ENCODE measurements around the gene DUOX1. TPM values are rescaled to one million over a fixed set of nuclear protein-coding genes. Genes with fewer than 3 reads are reported as not detected.
"Not testable (repeated sequence)": the region's sequence is repeated elsewhere in the genome, so short reads cannot be mapped to it uniquely, and the experiment has no call there.

The DUOX1 gene
- polyA plus RNA-seq (13.6 to 32.5 TPM (median 16.3 TPM) in 3 replicates), polyA minus RNA-seq (53.5 to 83.7 TPM (median 55.5 TPM) in 3 replicates)
- 28.6 TPM for polyA plus RNA-seq (2011; ENCODE audit: low read depth)
- 5.0 and 5.6 TPM in 2 replicates for polyA plus RNA-seq (2011; cell fraction: cytosol; rRNA removed)
- 99.6 and 112 TPM in 2 replicates for polyA plus RNA-seq (2011; cell fraction: nucleus; rRNA removed)
- polyA plus RNA-seq (2012; ENCODE audit: low replicate concordance), result 24.7 and 76.3 TPM in 2 replicates
- 10.7 TPM for polyA minus RNA-seq (2011; cell fraction: cytosol; rRNA and poly(A)+ RNA removed)
- polyA minus RNA-seq (2011; cell fraction: nucleus; rRNA and poly(A)+ RNA removed), result 81.7 and 91.0 TPM in 2 replicates

DNA sequence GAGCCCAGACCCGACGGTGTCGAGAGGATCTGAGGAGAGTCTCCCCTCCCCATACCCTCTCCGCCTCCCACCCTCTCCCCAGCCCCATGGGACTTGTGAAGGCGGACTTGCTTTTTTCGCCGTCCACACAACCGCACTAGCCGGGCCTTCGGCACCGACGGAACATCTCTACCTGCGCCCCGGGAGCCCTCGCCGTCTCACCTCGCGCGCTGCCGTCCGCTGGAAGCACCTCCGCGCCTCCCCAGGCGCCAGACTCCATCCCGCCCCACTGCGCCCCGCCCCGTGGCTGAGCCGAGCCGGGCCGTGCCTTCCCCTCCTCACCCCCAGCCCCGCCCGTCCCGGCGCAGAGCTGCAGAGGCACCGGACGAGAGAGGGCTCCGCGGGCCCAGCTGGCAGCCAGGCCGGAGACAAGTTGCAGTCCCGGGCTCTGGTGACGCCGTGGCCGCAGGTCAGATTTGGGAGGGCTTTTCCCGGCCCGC lies at the start of gene DUOX1, which contains the start of gene DUOXA1:
TSS of gene DUOX1 (plus strand) at position 344 of the 479 bp plus-strand sequence. CDS start 1,973 bp downstream, outside the sequence.
TSS of gene DUOXA1 (minus strand) at position 229 of the 479 bp plus-strand sequence. CDS start 6,865 bp downstream, outside the sequence.
- H3K27ac ChIP-seq (ENCODE audit: control insufficient read depth, insufficient read depth, low read length), result peak within 1 kb of the TSS; percentile 24
- no peak for DNase-seq (ENCODE audit: low read depth, low spot score)
- H3K4me2 ChIP-seq (ENCODE audit: control insufficient read depth, extremely low read depth, insufficient read depth, low read depth, low read length), result peak within 1 kb of the TSS; percentile 97

GRCh38 chr15:45080593-45080992 lies 49.2 kb upstream of the DUOX1 start:
- H3K27ac ChIP-seq (ENCODE audit: control insufficient read depth, insufficient read depth, low read length); H3K9ac ChIP-seq (ENCODE audit: control insufficient read depth, extremely low read depth, insufficient read depth, low read length); H3K4me3 ChIP-seq (ENCODE audit: control insufficient read depth in 2 of 3, extremely low read depth in 1 of 3, insufficient read depth in 2 of 3, low read depth in 1 of 3, low read length in 3 of 3); H3K9me3 ChIP-seq (ENCODE audit: control insufficient read depth, low read depth, low read length); H3K4me1 ChIP-seq (ENCODE audit: control insufficient read depth, extremely low read depth, insufficient read depth, low read length); H3K36me3 ChIP-seq (ENCODE audit: control insufficient read depth in 2 of 2, extremely low read depth in 1 of 2, insufficient read depth in 2 of 2, low read length in 2 of 2); H3K4me2 ChIP-seq (ENCODE audit: control insufficient read depth, extremely low read depth, insufficient read depth, low read depth, low read length); FAIRE-seq; H3K79me2 ChIP-seq (ENCODE audit: control insufficient read depth, insufficient read depth, low read length); dilution Hi-C loops (cut with MboI; ENCODE audit: extremely low pct_ligation_motif_present, low sequenced_read_pairs); H3K27me3 ChIP-seq (ENCODE audit: control insufficient read depth, extremely low read depth, insufficient read depth, low read length); DNase-seq (ENCODE audit: low read depth, low spot score); H3K9me1 ChIP-seq (ENCODE audit: control insufficient read depth, extremely low read depth, insufficient read depth, low read length); H2AFZ ChIP-seq (ENCODE audit: control insufficient read depth, low read length); H4K20me1 ChIP-seq (ENCODE audit: control insufficient read depth, extremely low read depth, insufficient read depth, low read length): not testable (repeated sequence)

More for the DNA sequence above, at the start of gene DUOX1, which contains the start of gene DUOXA1:
- no peak for TF ChIP-seq EZH2 (IDR thresholded peaks at IDR 0.05; ENCODE audit: low read length)
- TF ChIP-seq, protein P1, sequence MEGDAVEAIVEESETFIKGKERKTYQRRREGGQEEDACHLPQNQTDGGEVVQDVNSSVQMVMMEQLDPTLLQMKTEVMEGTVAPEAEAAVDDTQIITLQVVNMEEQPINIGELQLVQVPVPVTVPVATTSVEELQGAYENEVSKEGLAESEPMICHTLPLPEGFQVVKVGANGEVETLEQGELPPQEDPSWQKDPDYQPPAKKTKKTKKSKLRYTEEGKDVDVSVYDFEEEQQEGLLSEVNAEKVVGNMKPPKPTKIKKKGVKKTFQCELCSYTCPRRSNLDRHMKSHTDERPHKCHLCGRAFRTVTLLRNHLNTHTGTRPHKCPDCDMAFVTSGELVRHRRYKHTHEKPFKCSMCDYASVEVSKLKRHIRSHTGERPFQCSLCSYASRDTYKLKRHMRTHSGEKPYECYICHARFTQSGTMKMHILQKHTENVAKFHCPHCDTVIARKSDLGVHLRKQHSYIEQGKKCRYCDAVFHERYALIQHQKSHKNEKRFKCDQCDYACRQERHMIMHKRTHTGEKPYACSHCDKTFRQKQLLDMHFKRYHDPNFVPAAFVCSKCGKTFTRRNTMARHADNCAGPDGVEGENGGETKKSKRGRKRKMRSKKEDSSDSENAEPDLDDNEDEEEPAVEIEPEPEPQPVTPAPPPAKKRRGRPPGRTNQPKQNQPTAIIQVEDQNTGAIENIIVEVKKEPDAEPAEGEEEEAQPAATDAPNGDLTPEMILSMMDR (optimal IDR thresholded peaks at IDR 0.05 in 1 of 3, IDR thresholded peaks at IDR 0.05 in 1 of 3, conservative IDR thresholded peaks at IDR 0.05 in 1 of 3; ENCODE audit: extremely low read depth in 1 of 3, insufficient read depth in 2 of 3, low read length in 3 of 3), result peak in 1 of 3 experiments; percentile 1
- dilution Hi-C loops (cut with MboI; ENCODE audit: extremely low pct_ligation_motif_present, low sequenced_read_pairs), result no loop called here
- peaks cover 28% of the 10 kb centered on the region for H3K4me1 ChIP-seq (ENCODE audit: control insufficient read depth, extremely low read depth, insufficient read depth, low read length)
- H4K20me1 ChIP-seq (ENCODE audit: control insufficient read depth, extremely low read depth, insufficient read depth, low read length), result no peaks in the 10 kb centered on the region
- H3K36me3 ChIP-seq (ENCODE audit: control insufficient read depth in 2 of 2, extremely low read depth in 1 of 2, insufficient read depth in 2 of 2, low read length in 2 of 2), result peaks cover 0 to 4% of the 10 kb centered on the region in 2 experiments
- H3K27me3 ChIP-seq (ENCODE audit: control insufficient read depth, extremely low read depth, insufficient read depth, low read length), result no peaks in the 10 kb centered on the region
- no peak for FAIRE-seq
- no peaks in the 10 kb centered on the region for H3K9me1 ChIP-seq (ENCODE audit: control insufficient read depth, extremely low read depth, insufficient read depth, low read length)
- peak within 1 kb of the TSS; percentile 70 for H3K9ac ChIP-seq (ENCODE audit: control insufficient read depth, extremely low read depth, insufficient read depth, low read length)
- H2AFZ ChIP-seq (ENCODE audit: control insufficient read depth, low read length), result peak within 1 kb of the TSS; percentile 80
- H3K4me3 ChIP-seq (ENCODE audit: control insufficient read depth in 2 of 3, extremely low read depth in 1 of 3, insufficient read depth in 2 of 3, low read depth in 1 of 3, low read length in 3 of 3), result peak within 1 kb of the TSS; percentile 52 to 59 (median 57)
- peaks cover 4% of the 10 kb centered on the region for H3K79me2 ChIP-seq (ENCODE audit: control insufficient read depth, insufficient read depth, low read length)
- H3K9me3 ChIP-seq (ENCODE audit: control insufficient read depth, low read depth, low read length), result no peaks in the 10 kb centered on the region

DNA sequence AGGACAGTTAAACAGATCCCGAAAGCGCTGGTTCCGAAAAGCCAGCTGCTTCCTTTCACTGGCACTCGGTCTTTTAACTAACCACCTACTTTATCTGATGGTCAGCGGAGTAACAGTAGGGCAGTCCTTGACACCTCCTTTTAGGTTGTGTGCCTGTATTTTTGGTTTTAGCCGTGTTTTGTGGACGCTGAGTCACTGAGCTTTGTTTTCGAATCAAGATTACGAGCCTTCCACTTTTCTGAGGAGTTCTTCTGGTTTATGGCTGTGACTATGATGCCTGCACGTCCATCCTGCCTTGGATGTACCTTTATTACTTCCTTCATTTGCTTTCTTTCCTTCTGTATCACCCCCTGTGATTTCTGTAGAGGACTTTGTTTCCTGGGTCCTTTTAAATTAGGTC lies 47.4 kb upstream of the DUOX1 start:
- DNase-seq (ENCODE audit: low read depth, low spot score); H3K27ac ChIP-seq (ENCODE audit: control insufficient read depth, insufficient read depth, low read length); FAIRE-seq; H3K79me2 ChIP-seq (ENCODE audit: control insufficient read depth, insufficient read depth, low read length); H3K27me3 ChIP-seq (ENCODE audit: control insufficient read depth, extremely low read depth, insufficient read depth, low read length); H3K9me3 ChIP-seq (ENCODE audit: control insufficient read depth, low read depth, low read length); H3K4me2 ChIP-seq (ENCODE audit: control insufficient read depth, extremely low read depth, insufficient read depth, low read depth, low read length); H3K36me3 ChIP-seq (ENCODE audit: control insufficient read depth in 2 of 2, extremely low read depth in 1 of 2, insufficient read depth in 2 of 2, low read length in 2 of 2); dilution Hi-C loops (cut with MboI; ENCODE audit: extremely low pct_ligation_motif_present, low sequenced_read_pairs); H3K9ac ChIP-seq (ENCODE audit: control insufficient read depth, extremely low read depth, insufficient read depth, low read length); H3K4me1 ChIP-seq (ENCODE audit: control insufficient read depth, extremely low read depth, insufficient read depth, low read length); H3K4me3 ChIP-seq (ENCODE audit: control insufficient read depth in 2 of 3, extremely low read depth in 1 of 3, insufficient read depth in 2 of 3, low read depth in 1 of 3, low read length in 3 of 3); H3K9me1 ChIP-seq (ENCODE audit: control insufficient read depth, extremely low read depth, insufficient read depth, low read length); H4K20me1 ChIP-seq (ENCODE audit: control insufficient read depth, extremely low read depth, insufficient read depth, low read length); H2AFZ ChIP-seq (ENCODE audit: control insufficient read depth, low read length): not testable (repeated sequence)

All from keratinocyte (primary cell).